RWPE2 (cell line): Measurements from ENCODE around the gene KIF3A.

Experiments used
- ATAC-seq: fragments of 200-7000 bp; cut with Tn5 transposase; 3 replicates; pipeline ENCODE4 v1.9.1; 2021; ENCODE audit warnings: low read depth
- DNase-seq: peaks from one replicate; pipeline ENCODE4 v3.0.0-alpha.2; 2020; ENCODE audit warnings: low spot score
- H3K27ac ChIP-seq: fragments of 450-650 bp; 2 replicates; pipeline ENCODE4 v1.5.1; 2017; ENCODE audit warnings: mild to moderate bottlenecking; ENCODE audit not compliant: poor library complexity, severe bottlenecking
- H3K27me3 ChIP-seq: fragments of 250-450 bp; sonication (Bioruptor Pico); 2 replicates; pipeline ENCODE4 v1.5.1; 2021; ENCODE audit warnings: mild to moderate bottlenecking, moderate library complexity; ENCODE audit not compliant: insufficient read depth, poor library complexity, severe bottlenecking
- H3K36me3 ChIP-seq: fragments of 250-450 bp; sonication (Bioruptor Pico); 2 replicates; pipeline ENCODE4 v1.5.1; 2020; ENCODE audit warnings: low read depth, mild to moderate bottlenecking, moderate library complexity
- H3K4me1 ChIP-seq: fragments of 250-450 bp; sonication (Bioruptor Pico); 2 replicates; pipeline ENCODE4 v1.5.1; 2021; ENCODE audit warnings: mild to moderate bottlenecking, moderate library complexity; ENCODE audit not compliant: insufficient read depth, poor library complexity, severe bottlenecking
- H3K4me3 ChIP-seq: fragments of 250-450 bp; sonication (Bioruptor Pico); 2 replicates; pipeline ENCODE4 v1.5.1; 2021; ENCODE audit warnings: mild to moderate bottlenecking, moderate library complexity; ENCODE audit not compliant: severe bottlenecking
- H3K9me3 ChIP-seq: fragments of 250-450 bp; sonication (Bioruptor Pico); 2 replicates; pipeline ENCODE4 v1.5.1; 2021; ENCODE audit warnings: mild to moderate bottlenecking, moderate library complexity; ENCODE audit not compliant: severe bottlenecking
- CTCF ChIP-seq: fragments of 450-650 bp; IDR thresholded peaks from one replicate; pipeline ENCODE4 v1.5.1; 2017; ENCODE audit warnings: mild to moderate bottlenecking, moderate library complexity; ENCODE audit not compliant: poor library complexity, severe bottlenecking

Gene KIF3A

GRCh38 chr5:132781029-132781428 is 43.7 kb upstream of the KIF3A start:
- no peak for TF ChIP-seq CTCF
- no peaks in the 10 kb centered on the region for H3K36me3 ChIP-seq
- H3K4me1 ChIP-seq = peaks cover 14% of the 10 kb centered on the region
- DNase-seq = no peak
- H3K9me3 ChIP-seq = no peaks in the 10 kb centered on the region
- no peak overlapping the region for H3K4me3 ChIP-seq
- no peaks in the 10 kb centered on the region for H3K27me3 ChIP-seq
- no peak overlapping the region for H3K27ac ChIP-seq
- ATAC-seq = no peak

- TF ChIP-seq CTCF = no peak
- Histone ChIP-seq H3K27ac (no peak overlapping the region), H3K36me3 (no peaks in the 10 kb centered on the region), H3K4me3 (no peak overlapping the region), H3K9me3 (no peaks in the 10 kb centered on the region), H3K4me1 (peaks cover 17% of the 10 kb centered on the region), H3K27me3 (no peaks in the 10 kb centered on the region)
- ATAC-seq (no peak), DNase-seq (no peak)
Measured at GRCh38 chr5:132780577-132780976, 43.2 kb upstream of the KIF3A start.

GRCh38 chr5:132779961-132780360 is 42.6 kb upstream of the KIF3A start:
- Histone ChIP-seq H3K9me3 (no peaks in the 10 kb centered on the region), H3K4me1 (peaks cover 23% of the 10 kb centered on the region), H3K36me3 (no peaks in the 10 kb centered on the region), H3K4me3 (no peak overlapping the region), H3K27ac (no peak overlapping the region), H3K27me3 (no peaks in the 10 kb centered on the region)
- no peak for DNase-seq
- no peak for TF ChIP-seq CTCF
- ATAC-seq = no peak

- no peak for TF ChIP-seq CTCF
- ATAC-seq = no peak
- DNase-seq = no peak
- H3K27ac ChIP-seq = no peak overlapping the region
- no peaks in the 10 kb centered on the region for H3K36me3 ChIP-seq
- no peak overlapping the region for H3K4me3 ChIP-seq
- no peaks in the 10 kb centered on the region for H3K27me3 ChIP-seq
- peaks cover 26% of the 10 kb centered on the region for H3K4me1 ChIP-seq
- H3K9me3 ChIP-seq = no peaks in the 10 kb centered on the region
Measured at GRCh38 chr5:132778856-132779255, 41.5 kb upstream of the KIF3A start.

GRCh38 chr5:132778129-132778528 is 40.8 kb upstream of the KIF3A start:
- Histone ChIP-seq H3K27ac (no peak overlapping the region), H3K4me1 (peaks cover 25% of the 10 kb centered on the region), H3K27me3 (no peaks in the 10 kb centered on the region), H3K4me3 (peak overlapping the region; percentile 93), H3K9me3 (no peaks in the 10 kb centered on the region), H3K36me3 (no peaks in the 10 kb centered on the region)
- no peak for TF ChIP-seq CTCF
- ATAC-seq (no peak), DNase-seq (no peak)
